Kidney (tissue), 14 donors: Measurements from ENCODE around the gene TNKS1BP1. TPM values are rescaled to one million over a fixed set of nuclear protein-coding genes. Genes with fewer than 3 reads are reported as not detected.

Experiments used
- DNase-seq, 5 donors: peaks; one replicate each; pipeline ENCODE4 v3.0.0-alpha.2; 2013 to 2020
- FAIRE-seq: peaks from 2 replicates; lab custom pipeline; 2012; peaks lifted over from hg19 to GRCh38; lab: Jason Lieb, UNC
- H3K27ac ChIP-seq, 2 donors: one replicate each; pipeline ENCODE4 v1.7.0; 2013; ENCODE audit warnings: low read depth in 2 of 2, low read length in 2 of 2, inconsistent platforms in 1 of 2
- H3K27me3 ChIP-seq: one replicate; pipeline ENCODE4 v1.7.1; 2013; ENCODE audit warnings: low read length, inconsistent platforms; ENCODE audit not compliant: control insufficient read depth, insufficient read depth
- H3K36me3 ChIP-seq, 3 donors: one replicate each; pipeline versions ENCODE4 v1.7.0 to v1.7.1; 2013; ENCODE audit warnings: low read length in 3 of 3, control low read depth in 1 of 3, inconsistent platforms in 1 of 3; ENCODE audit not compliant: insufficient read depth in 3 of 3, control insufficient read depth in 2 of 3
- H3K4me1 ChIP-seq, 3 donors: one replicate each; pipeline versions ENCODE4 v1.7.0 to v1.7.1; 2013; ENCODE audit warnings: low read length in 3 of 3, inconsistent platforms in 1 of 3, low read depth in 1 of 3; ENCODE audit not compliant: control insufficient read depth in 2 of 3, insufficient read depth in 2 of 3
- H3K4me3 ChIP-seq, 3 donors: one replicate each; pipeline versions ENCODE4 v1.7.0 to v1.8.1; 2013; ENCODE audit warnings: low read length in 3 of 3, control low read depth in 1 of 3, inconsistent platforms in 1 of 3
- H3K9ac ChIP-seq, 3 donors: one replicate each; pipeline versions ENCODE4 v1.7.0 to v1.7.1; 2013; ENCODE audit warnings: low read length in 3 of 3, control low read depth in 1 of 3, inconsistent platforms in 1 of 3
- H3K9me3 ChIP-seq, 3 donors: one replicate each; pipeline versions ENCODE4 v1.7.0 to v1.7.1; 2013; ENCODE audit warnings: low read length in 3 of 3, control low read depth in 1 of 3, inconsistent platforms in 1 of 3; ENCODE audit not compliant: control insufficient read depth in 2 of 3, insufficient read depth in 1 of 3
- CTCF ChIP-seq: IDR thresholded peaks from 3 replicates; pipeline ENCODE4 v1.5.1; 2012; ENCODE audit warnings: mild to moderate bottlenecking, moderate library complexity, borderline replicate concordance; ENCODE audit not compliant: insufficient read depth; ENCODE audit errors: extremely low read depth
- intact Hi-C: fragments of 100-400 bp; cut with DNase I; formaldehyde crosslinking; loops from one replicate; pipeline ENCODE4 v1.11.1; 2022
- polyA plus RNA-seq: library from polyadenylated mRNA; stranded (reverse); fragments of 350-450 nt; fragmentation: Illumina TruSeq; extraction: RNeasy Lipid Tissue Mini Kit (QIAGEN cat#74804); gene quantifications from one replicate; pipeline ENCODE4 v1.2.3, GENCODE V29; 2014; ENCODE audit warnings: low read depth, low replicate concordance; ENCODE audit not compliant: insufficient read depth
- total RNA-seq: library from RNA; stranded (reverse); fragmentation: NEBNext Ultra II Directional; extraction: Animal tissue kit (Norgen Biotek cat#: 25700); gene quantifications from one replicate; pipeline ENCODE4 v1.2.1, GENCODE V29; 2021
- donor health status: control.
- donor health status: control.
- donor health status: control.
- donor health status: control.
- donor health status: control.
- donor health status: DM: yes; HTN: yes; CAD: no.
- donor health status: Normal renal cell carcinoma (clear cell type).

The TNKS1BP1 gene
- total and polyA plus RNA-seq, 2 donors from 2014 or later = 53.3 to 206 TPM

GRCh38 chr11:57256119-57256518 lies 68.6 kb downstream of the TNKS1BP1 start:
- Histone ChIP-seq H3K4me1 (no peaks in the 10 kb centered on the region), H3K9ac (no peak overlapping the region), H3K27ac (no peak overlapping the region), H3K36me3 (no peaks in the 10 kb centered on the region), H3K4me3 (no peak overlapping the region), H3K27me3 (no peaks in the 10 kb centered on the region), H3K9me3 (peaks cover 0 to 7% (median 0%) of the 10 kb centered on the region in 3 donors)
- DNase-seq = no peak
- TF ChIP-seq CTCF = no peak
- intact Hi-C loops = no loop called here
- no peak for FAIRE-seq

GRCh38 chr11:57255618-57256017 lies 69.1 kb downstream of the TNKS1BP1 start:
- no peak for FAIRE-seq
- intact Hi-C loops = no loop called here
- no peak overlapping the region for H3K9ac ChIP-seq
- no peak overlapping the region for H3K4me3 ChIP-seq
- peaks cover 0 to 7% (median 0%) of the 10 kb centered on the region in 3 donors for H3K9me3 ChIP-seq
- no peak overlapping the region for H3K27ac ChIP-seq
- H3K36me3 ChIP-seq = no peaks in the 10 kb centered on the region
- no peaks in the 10 kb centered on the region for H3K27me3 ChIP-seq
- H3K4me1 ChIP-seq = no peaks in the 10 kb centered on the region
- TF ChIP-seq CTCF = no peak
- no peak for DNase-seq

- DNase-seq (no peak), FAIRE-seq (no peak)
- no peaks in the 10 kb centered on the region for H3K4me1 ChIP-seq
- intact Hi-C loops = loop anchor here (5.0 kb wide), 2 partner anchors 137 to 412 kb away; no protein-coding TSS in a partner anchor
- no peaks in the 10 kb centered on the region for H3K36me3 ChIP-seq
- H3K9ac ChIP-seq = no peak overlapping the region
- H3K4me3 ChIP-seq = no peak overlapping the region
- TF ChIP-seq CTCF = no peak
- no peaks in the 10 kb centered on the region for H3K27me3 ChIP-seq
- peaks cover 0 to 7% (median 0%) of the 10 kb centered on the region in 3 donors for H3K9me3 ChIP-seq
- no peak overlapping the region for H3K27ac ChIP-seq
These were observed 70.1 kb downstream of the TNKS1BP1 start for GRCh38 chr11:57254631-57255030.
